Gastroesophageal sphincter (tissue), 3 donors: ENCODE measurements around the gene PLEKHA8.
A peak's percentile ranks its signal among the peaks of the same experiment; 100 is the strongest.

Experiments
- CTCF ChIP-seq, 4 experiments: fragments of 200-600 bp in 2 of 4; fragments of 450-650 bp in 2 of 4; sonication (generic) in 1 of 4; IDR thresholded peaks; one replicate each; pipeline ENCODE4 v1.5.1; 2017 to 2019; ENCODE audit warnings: antibody characterized with exemption in 4 of 4, mild to moderate bottlenecking in 2 of 4, moderate library complexity in 2 of 4
- EP300 ChIP-seq: sonication (generic); formaldehyde crosslinking; IDR thresholded peaks from one replicate; pipeline ENCODE4 v1.6.1; 2017; ENCODE audit warnings: antibody characterized with exemption, mild to moderate bottlenecking
- POLR2AphosphoS5 ChIP-seq: sonication (generic); formaldehyde crosslinking; IDR thresholded peaks from one replicate; pipeline ENCODE4 v1.6.1; 2017; ENCODE audit warnings: antibody characterized with exemption

DNA sequence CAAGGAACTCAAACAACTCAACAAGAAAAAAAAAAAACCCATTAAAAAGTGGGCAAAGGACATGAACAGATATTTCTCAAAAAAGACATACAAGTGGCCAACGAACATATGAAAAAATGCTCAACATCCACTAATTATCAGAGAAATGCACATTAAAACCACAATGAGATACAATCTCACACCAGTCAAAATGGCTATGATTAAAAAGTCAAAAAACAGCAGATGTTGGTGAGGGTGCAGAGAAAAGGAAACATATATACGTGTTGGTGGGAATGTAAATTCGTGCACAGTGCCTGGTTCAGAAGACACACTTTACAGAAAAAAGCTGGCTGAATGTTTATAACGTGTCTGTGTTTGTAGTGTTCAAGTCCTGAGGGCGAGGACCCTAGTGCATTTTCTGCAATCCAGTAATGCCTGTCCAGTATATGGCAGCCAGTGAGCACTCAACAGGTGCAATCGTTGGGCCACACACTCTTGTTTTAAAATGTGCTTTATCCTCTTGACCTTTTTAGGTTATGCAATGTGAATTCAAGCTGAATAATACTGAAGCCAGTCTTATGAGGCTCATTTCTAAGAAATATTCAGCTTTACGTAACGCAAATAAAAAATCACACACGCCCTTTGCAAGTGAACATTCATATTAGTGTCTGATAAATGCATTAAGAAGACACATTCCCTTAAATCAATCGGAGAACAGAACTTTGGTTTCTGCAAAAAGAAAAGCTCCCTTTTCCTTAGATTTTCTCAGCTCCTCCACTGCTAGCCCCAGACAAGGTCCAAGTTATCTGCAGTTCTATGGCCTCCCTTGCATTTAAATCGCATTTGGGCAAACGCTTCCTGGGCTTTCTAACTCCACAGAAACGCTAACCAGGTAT lies 105.8 kb downstream of the PLEKHA8 start:
- TF ChIP-seq CTCF (IDR thresholded peaks at IDR 0.05) (no peak), EP300 (no peak), POLR2AphosphoS5 (peak; percentile 24)
